Astrocyte (in vitro differentiated cells and primary cell): ENCODE measurements around the gene PFDN6. TPM values are rescaled to one million over a fixed set of nuclear protein-coding genes. Genes with fewer than 3 reads are reported as not detected.

ENCODE experiments used
- DNase-seq: peaks from one replicate; pipeline ENCODE4 v3.0.0-alpha.2; 2010; ENCODE audit warnings: low read depth
- FAIRE-seq: peaks from 2 replicates; lab custom pipeline; 2011; peaks lifted over from hg19 to GRCh38; lab: Jason Lieb, UNC
- H2AFZ ChIP-seq: 2 replicates; pipeline ENCODE4 v1.6.0; 2012; ENCODE audit warnings: low read depth, low read length, inconsistent platforms
- H3K27ac ChIP-seq: 2 replicates; pipeline ENCODE4 v1.5.1; 2011; ENCODE audit warnings: low read depth, low read length, inconsistent platforms
- H3K27me3 ChIP-seq: 2 replicates; pipeline ENCODE4 v1.6.0; 2011; ENCODE audit warnings: low read length, inconsistent platforms; ENCODE audit not compliant: insufficient read depth
- H3K36me3 ChIP-seq: 2 replicates; pipeline ENCODE4 v1.5.1; 2011; ENCODE audit warnings: low read length, inconsistent platforms; ENCODE audit not compliant: insufficient read depth
- H3K4me1 ChIP-seq: 2 replicates; pipeline ENCODE4 v1.5.1; 2011; ENCODE audit warnings: low read length, inconsistent platforms; ENCODE audit not compliant: insufficient read depth
- H3K4me2 ChIP-seq: 2 replicates; pipeline ENCODE4 v1.6.0; 2012; ENCODE audit warnings: low read length, inconsistent platforms
- H3K4me3 ChIP-seq: 2 replicates; pipeline ENCODE4 v1.5.1; 2011; ENCODE audit warnings: low read depth, mild to moderate bottlenecking, low read length, inconsistent platforms; ENCODE audit not compliant: insufficient read depth
- H3K79me2 ChIP-seq: 2 replicates; pipeline ENCODE4 v1.6.0; 2012; ENCODE audit warnings: mild to moderate bottlenecking, low read length, inconsistent platforms; ENCODE audit not compliant: insufficient read depth
- H3K9ac ChIP-seq: 2 replicates; pipeline ENCODE4 v1.6.0; 2012; ENCODE audit warnings: mild to moderate bottlenecking, low read length, inconsistent platforms
- H3K9me3 ChIP-seq: 2 replicates; pipeline ENCODE4 v1.5.1; 2012; ENCODE audit warnings: low read depth, mild to moderate bottlenecking, low read length, inconsistent platforms; ENCODE audit not compliant: insufficient read depth
- H4K20me1 ChIP-seq: 2 replicates; pipeline ENCODE4 v1.6.0; 2012; ENCODE audit warnings: low read length, inconsistent platforms; ENCODE audit not compliant: insufficient read depth
- H3K27ac Mint-ChIP-seq: one replicate; pipeline ENCODE4 v1.8.0; 2021; ENCODE audit warnings: mild to moderate bottlenecking, mixed read lengths; ENCODE audit not compliant: unreplicated experiment
- H3K27me3 Mint-ChIP-seq: one replicate; pipeline ENCODE4 v1.8.0; 2021; ENCODE audit warnings: low read depth, mixed read lengths; ENCODE audit not compliant: unreplicated experiment
- H3K36me3 Mint-ChIP-seq: one replicate; pipeline ENCODE4 v1.8.0; 2021; ENCODE audit warnings: low read depth, mixed read lengths; ENCODE audit not compliant: unreplicated experiment
- H3K4me1 Mint-ChIP-seq: one replicate; pipeline ENCODE4 v1.8.0; 2021; ENCODE audit warnings: low read depth, mixed read lengths; ENCODE audit not compliant: unreplicated experiment
- H3K4me3 Mint-ChIP-seq: one replicate; pipeline ENCODE4 v1.8.0; 2021; ENCODE audit warnings: mild to moderate bottlenecking, moderate library complexity, mixed read lengths; ENCODE audit not compliant: unreplicated experiment
- H3K9me3 Mint-ChIP-seq: one replicate; pipeline ENCODE4 v1.8.0; 2021; ENCODE audit warnings: mild to moderate bottlenecking, mixed read lengths; ENCODE audit not compliant: unreplicated experiment
- CTCF ChIP-seq: IDR thresholded peaks from 2 replicates; pipeline ENCODE4 v1.5.1; 2011; ENCODE audit warnings: low read depth, mild to moderate bottlenecking, inconsistent platforms, low read length, moderate library complexity; ENCODE audit not compliant: insufficient read depth
- EZH2 ChIP-seq: IDR thresholded peaks from 2 replicates; pipeline ENCODE4 v1.6.1; 2012; ENCODE audit warnings: mild to moderate bottlenecking, low read length, inconsistent platforms; ENCODE audit not compliant: insufficient read depth
- total RNA-seq: library from RNA; stranded (reverse); gene quantifications from 2 replicates; pipeline ENCODE4 v1.2.1, GENCODE V29; 2021

The PFDN6 gene
- total RNA-seq, 1 donor from 2014 or later = 56.7 TPM

GRCh38 chr6:33278392-33278741 lies 11.0 kb upstream of the PFDN6 start:
- Histone ChIP-seq H4K20me1 (peaks cover 71% of the 10 kb centered on the region), H3K4me3 (no peak overlapping the region), H3K9ac (no peak overlapping the region), H3K4me2 (no peak overlapping the region), H3K9me3 (no peaks in the 10 kb centered on the region), H3K79me2 (peaks cover 27% of the 10 kb centered on the region), H2AFZ (no peak overlapping the region), H3K27me3 (no peaks in the 10 kb centered on the region), H3K4me1 (peaks cover 41% of the 10 kb centered on the region), H3K36me3 (peaks cover 37% of the 10 kb centered on the region), H3K27ac (no peak overlapping the region)
- Mint-ChIP-seq H3K27ac (no peak overlapping the region), H3K36me3 (peaks cover 25% of the 10 kb centered on the region), H3K9me3 (no peaks in the 10 kb centered on the region), H3K4me3 (peak overlapping the region; percentile 50), H3K27me3 (no peaks in the 10 kb centered on the region), H3K4me1 (peaks cover 26% of the 10 kb centered on the region)
- no peak for TF ChIP-seq CTCF
- no peak for TF ChIP-seq EZH2
- no peak for FAIRE-seq
- no peak for DNase-seq

GRCh38 chr6:33278810-33279209 lies 10.6 kb upstream of the PFDN6 start:
- Histone ChIP-seq H3K27ac (no peak overlapping the region), H3K79me2 (peaks cover 23% of the 10 kb centered on the region), H3K4me2 (no peak overlapping the region), H3K4me1 (peaks cover 37% of the 10 kb centered on the region), H3K4me3 (no peak overlapping the region), H3K27me3 (no peaks in the 10 kb centered on the region), H2AFZ (no peak overlapping the region), H3K9ac (no peak overlapping the region), H4K20me1 (peaks cover 67% of the 10 kb centered on the region), H3K36me3 (peaks cover 35% of the 10 kb centered on the region), H3K9me3 (no peaks in the 10 kb centered on the region)
- DNase-seq = no peak
- Mint-ChIP-seq H3K36me3 (peaks cover 21% of the 10 kb centered on the region), H3K4me1 (peaks cover 24% of the 10 kb centered on the region), H3K27ac (no peak overlapping the region), H3K9me3 (no peaks in the 10 kb centered on the region), H3K4me3 (no peak overlapping the region), H3K27me3 (no peaks in the 10 kb centered on the region)
- FAIRE-seq = no peak
- TF ChIP-seq CTCF (no peak), EZH2 (no peak)

- DNase-seq (no peak), FAIRE-seq (no peak)
- no peak overlapping the region for H3K9ac ChIP-seq
- Mint-ChIP-seq H3K4me1 (peaks cover 21% of the 10 kb centered on the region), H3K4me3 (peak overlapping the region; percentile 70), H3K27me3 (no peaks in the 10 kb centered on the region), H3K9me3 (no peaks in the 10 kb centered on the region), H3K36me3 (peaks cover 19% of the 10 kb centered on the region), H3K27ac (no peak overlapping the region)
- no peak overlapping the region for H3K27ac ChIP-seq
- TF ChIP-seq EZH2 = no peak
- TF ChIP-seq CTCF = no peak
- H3K4me1 ChIP-seq = peaks cover 32% of the 10 kb centered on the region
- no peak overlapping the region for H3K4me3 ChIP-seq
- peaks cover 32% of the 10 kb centered on the region for H3K36me3 ChIP-seq
- no peaks in the 10 kb centered on the region for H3K27me3 ChIP-seq
- no peak overlapping the region for H2AFZ ChIP-seq
- no peak overlapping the region for H3K4me2 ChIP-seq
- peaks cover 20% of the 10 kb centered on the region for H3K79me2 ChIP-seq
- H3K9me3 ChIP-seq = no peaks in the 10 kb centered on the region
- peaks cover 64% of the 10 kb centered on the region for H4K20me1 ChIP-seq
Observed at GRCh38 chr6:33279257-33279695, 10.1 kb upstream of the PFDN6 start.
